HG02852 (cell line): ENCODE measurements around the gene SNX32.

ENCODE experiments used
- ATAC-seq: cut with Tn5 transposase; IDR thresholded peaks from one replicate; pipeline ENCODE4 v1.9.1; 2021; ENCODE audit warnings: mild to moderate bottlenecking, moderate library complexity; ENCODE audit not compliant: unreplicated experiment

Gene SNX32

GRCh38 chr11:65865550-65866172 lies 31.9 kb downstream of the SNX32 start:
- ATAC-seq, result no peak

- ATAC-seq, result no peak
Observed at GRCh38 chr11:65866509-65867283, 32.9 kb downstream of the SNX32 start.

DNA sequence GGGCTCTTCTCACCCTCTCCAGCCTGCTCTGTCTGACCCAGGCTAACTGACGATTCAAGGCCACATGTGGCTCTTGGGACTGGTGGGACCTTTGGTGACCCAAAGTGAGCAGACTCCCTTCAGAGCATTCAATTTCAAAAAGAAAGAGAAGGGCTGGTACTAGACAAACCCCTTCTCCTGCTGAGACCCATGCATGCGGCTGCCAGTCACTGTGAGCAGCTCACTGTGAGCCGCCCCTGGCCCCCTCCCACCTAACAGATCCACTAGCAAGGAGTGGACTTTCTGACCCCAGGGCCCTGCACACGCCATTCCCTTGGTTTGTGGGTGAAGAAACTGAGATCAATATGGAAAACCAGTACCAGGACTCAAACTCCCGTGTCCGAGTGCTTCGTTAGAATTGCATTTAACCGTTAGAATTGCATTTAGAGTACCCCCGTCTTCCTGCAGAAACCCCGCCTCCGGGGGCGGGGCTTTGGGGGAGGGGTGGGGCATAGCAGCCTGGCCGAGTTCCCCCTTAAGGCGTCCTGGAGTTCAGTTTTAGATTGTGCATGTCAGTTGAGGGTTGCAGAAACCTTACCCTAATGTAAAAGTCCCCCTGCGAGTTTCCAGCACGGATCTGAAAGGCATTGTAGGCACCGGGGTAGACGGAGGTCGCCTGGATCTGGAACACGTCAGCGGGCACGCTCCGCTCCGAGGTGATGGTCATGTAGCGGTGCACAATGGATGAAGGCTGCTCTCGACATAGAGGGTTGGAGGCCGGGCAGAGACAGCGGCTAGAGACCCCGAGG lies 33.7 kb downstream of the SNX32 start:
- no peak for ATAC-seq

DNA sequence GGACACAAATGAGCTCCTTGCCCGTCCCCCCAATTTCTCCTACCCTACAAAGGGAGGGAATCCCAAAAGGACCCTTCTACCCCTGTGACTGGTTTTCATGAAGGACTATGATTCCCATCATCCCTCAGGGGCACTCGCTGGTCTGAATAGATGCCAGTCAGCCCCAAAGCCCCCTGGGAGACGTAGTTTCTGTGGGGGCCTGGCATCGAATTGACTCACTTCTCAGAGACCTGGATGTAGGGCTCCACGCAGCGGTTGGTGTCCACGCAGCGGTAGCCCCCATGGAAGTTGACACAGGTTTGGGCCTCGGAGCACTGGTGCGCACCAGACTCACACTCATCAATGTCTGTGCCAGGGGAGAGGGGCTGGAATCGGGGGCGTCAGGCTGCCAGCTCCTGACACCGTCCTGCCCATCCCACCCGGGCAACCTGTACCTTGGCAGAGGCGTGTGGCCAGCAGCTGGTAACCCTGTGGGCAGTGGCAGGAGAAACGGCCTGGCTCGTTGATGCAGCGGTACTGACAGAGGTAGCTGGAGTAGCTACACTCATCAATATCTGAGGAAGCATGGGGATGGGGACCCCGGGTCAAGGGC lies 34.4 kb downstream of the SNX32 start:
- ATAC-seq, result no peak

- ATAC-seq, result no peak
Observed at GRCh38 chr11:65868907-65869306, 35.1 kb downstream of the SNX32 start.

- ATAC-seq, result no peak
Observed at GRCh38 chr11:65869643-65870306, 36.0 kb downstream of the SNX32 start.

DNA sequence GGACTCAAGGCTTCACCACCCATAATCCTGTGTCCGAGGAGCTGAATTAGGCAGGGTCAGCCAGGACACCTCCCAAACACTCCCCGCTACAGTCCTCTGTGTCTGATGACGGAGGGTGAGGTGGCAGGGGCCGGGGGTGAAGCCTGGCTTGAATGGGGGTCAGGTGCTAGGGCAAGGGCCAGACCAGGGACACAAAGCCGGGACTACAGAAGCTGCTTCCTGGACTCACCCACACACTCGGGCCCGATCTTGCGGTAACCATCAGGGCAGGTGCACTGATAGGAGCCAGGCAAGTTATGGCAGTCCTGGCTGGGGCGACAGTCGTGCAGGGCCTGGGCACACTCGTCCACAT lies 36.5 kb downstream of the SNX32 start:
- no peak for ATAC-seq

GRCh38 chr11:65870706-65871681 lies 37.2 kb downstream of the SNX32 start:
- no peak for ATAC-seq

GRCh38 chr11:65871811-65872548 lies 38.2 kb downstream of the SNX32 start:
- ATAC-seq, result no peak

- no peak for ATAC-seq
Observed at GRCh38 chr11:65872586-65873317, 39.0 kb downstream of the SNX32 start, which contains the start of gene EFEMP2. TSS of gene EFEMP2 (minus strand) at chr11:65872800. CDS start at chr11:65872354, 446 bp downstream.

GRCh38 chr11:65873318-65874156 lies 39.8 kb downstream of the SNX32 start:
- peak; percentile 73 for ATAC-seq

DNA sequence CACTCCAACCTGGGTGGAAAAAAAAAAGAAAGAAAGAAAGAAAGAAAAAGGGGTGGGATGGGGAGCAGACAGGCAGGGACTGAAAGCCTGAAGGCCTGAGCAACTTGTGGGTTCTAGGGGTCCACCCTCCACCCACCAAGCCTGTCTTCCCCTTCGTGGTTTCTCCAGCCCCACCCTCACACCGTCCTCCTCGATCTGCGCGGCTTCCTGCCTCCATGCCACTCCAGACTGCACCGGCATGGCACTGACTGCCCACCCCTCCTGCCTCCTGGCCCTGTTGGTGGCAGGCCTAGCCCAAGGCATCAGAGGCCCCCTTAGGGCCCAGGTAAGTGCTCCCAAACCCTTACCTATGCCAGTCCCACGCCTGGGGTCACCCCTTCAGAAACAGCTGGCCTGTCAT lies 45.9 kb downstream of the SNX32 start, which contains the start of gene CTSW:
Gene CTSW (plus strand): TSS at position 221 of the 400 bp plus-strand sequence. CDS start 18 bp downstream, at position 239.
- ATAC-seq, result no peak

DNA sequence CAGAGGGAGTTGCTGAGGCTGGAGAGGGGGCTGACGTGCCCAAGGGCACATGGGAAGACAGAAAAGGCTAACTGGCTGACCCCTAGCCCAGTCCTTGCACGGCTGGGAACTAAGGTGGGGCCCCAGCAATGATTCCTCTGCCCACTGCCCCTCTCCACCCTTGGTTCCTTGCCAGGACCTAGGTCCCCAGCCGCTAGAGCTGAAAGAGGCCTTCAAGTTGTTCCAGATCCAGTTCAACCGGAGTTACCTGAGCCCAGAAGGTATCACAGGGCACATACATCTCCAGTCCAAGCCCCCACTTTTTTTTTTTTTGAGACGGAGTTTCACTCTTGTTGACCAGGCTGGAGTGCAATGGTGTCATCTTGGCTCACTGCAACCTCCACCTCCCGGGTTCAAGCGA lies 46.3 kb downstream of the SNX32 start:
- ATAC-seq, result no peak

DNA sequence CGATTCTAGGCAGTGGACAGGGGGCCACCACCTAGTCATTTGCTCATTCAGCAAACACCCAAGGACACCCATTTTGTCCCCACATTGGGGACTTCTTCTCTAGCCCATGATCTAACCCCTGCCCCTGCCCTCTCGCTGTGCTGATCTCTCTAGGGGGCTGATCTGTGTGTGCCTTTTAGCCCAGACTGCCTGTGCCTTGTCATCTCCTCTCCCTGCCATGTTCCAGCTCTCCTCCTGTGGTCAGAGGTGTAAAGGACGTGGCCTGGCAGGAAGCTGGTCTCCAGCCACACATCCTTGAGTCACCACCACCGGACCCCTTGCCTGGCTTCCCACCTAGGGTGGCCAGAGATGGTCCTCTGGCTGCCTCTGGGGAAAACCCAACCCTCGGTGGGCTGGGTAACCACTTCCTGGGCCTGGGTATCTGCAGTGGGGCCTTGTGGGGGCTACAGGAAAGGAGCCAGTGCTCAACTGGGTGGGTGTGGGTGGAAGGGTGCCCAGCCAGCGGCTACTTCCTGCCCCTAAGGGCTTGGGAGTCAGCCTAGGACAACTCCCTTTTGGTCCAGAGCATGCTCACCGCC lies 47.2 kb downstream of the SNX32 start:
- ATAC-seq, result no peak

- no peak for ATAC-seq
Observed at GRCh38 chr11:65882120-65883057, 48.6 kb downstream of the SNX32 start.
